Epithelial cell of umbilical artery (primary cell): ENCODE measurements around the gene GPR176. TPM values are rescaled to one million over a fixed set of nuclear protein-coding genes. Genes with fewer than 3 reads are reported as not detected.

Experiments
- total RNA-seq: library from RNA; depleted of rRNA; stranded (reverse); fragments of >200 nt; gene quantifications from 2 replicates; pipeline ENCODE4 v1.2.3, GENCODE V29; 2014

GPR176 gene
- 48.0 and 48.1 TPM in 2 replicates for total RNA-seq

GRCh38 chr15:39919748-39920509 lies at the start of gene GPR176:
GPR176 (minus strand) TSS chr15:39920266; CDS start chr15:39920026, 240 bp downstream.

GRCh38 chr15:39782441-39783138 lies 137.5 kb downstream of the GPR176 start, which contains the start of gene FSIP1:
FSIP1 (minus strand) TSS chr15:39782841; CDS start chr15:39776524, 6,317 bp downstream.

Other genes with a start within 250 kb of the GPR176 start
- gene FSIP1, start 137.4 kb downstream of the GPR176 start, total RNA-seq = 0.97 and 1.2 TPM in 2 replicates
- gene EIF2AK4, start 13.8 kb upstream of the GPR176 start, total RNA-seq = 42.2 and 54.1 TPM in 2 replicates
- gene SRP14, start 118.9 kb upstream of the GPR176 start, total RNA-seq = 212 and 340 TPM in 2 replicates
- 2.6 and 7.6 TPM in 2 replicates for gene BMF, start 188.6 kb upstream of the GPR176 start, total RNA-seq
- 30.2 and 33.7 TPM in 2 replicates for gene BUB1B, start 240.8 kb upstream of the GPR176 start, total RNA-seq